Memory B cell (primary cell): ENCODE data around the gene DDX6.

ENCODE experiments used
- ATAC-seq: fragments of 150-1000 bp; cut with Tn5 transposase; 2 replicates; pipeline ENCODE4 v1.10.0; 2021; ENCODE audit warnings: low read depth, mild to moderate bottlenecking, moderate library complexity
- DNase-seq, 2 donors: peaks; one replicate each; pipeline ENCODE4 v3.0.0; 2022; ENCODE audit warnings: low spot score in 2 of 2
- H3K27ac Mint-ChIP-seq: one replicate; pipeline ENCODE4 v1.8.0; 2022; ENCODE audit warnings: mild to moderate bottlenecking, moderate library complexity, mixed read lengths
- H3K27me3 Mint-ChIP-seq: one replicate; pipeline ENCODE4 v1.8.0; 2022; ENCODE audit warnings: mixed read lengths
- H3K36me3 Mint-ChIP-seq: one replicate; pipeline ENCODE4 v1.8.0; 2022; ENCODE audit warnings: mild to moderate bottlenecking, mixed read lengths
- H3K4me1 Mint-ChIP-seq: one replicate; pipeline ENCODE4 v1.8.0; 2022; ENCODE audit warnings: mixed read lengths
- H3K4me3 Mint-ChIP-seq: one replicate; pipeline ENCODE4 v1.8.0; 2022; ENCODE audit warnings: mild to moderate bottlenecking, moderate library complexity, mixed read lengths
- H3K9me3 Mint-ChIP-seq: one replicate; pipeline ENCODE4 v1.8.0; 2022; ENCODE audit warnings: mixed read lengths

DDX6 gene

GRCh38 chr11:118807800-118808778, 17.1 kb upstream of the DDX6 start:
- ATAC-seq (peak; percentile 53), DNase-seq (no peak)
- H3K27me3 Mint-ChIP-seq, result no peaks in the 10 kb centered on the region
- no peaks in the 10 kb centered on the region for H3K36me3 Mint-ChIP-seq
- peak overlapping the region; percentile 58 for H3K27ac Mint-ChIP-seq
- peaks cover 34% of the 10 kb centered on the region for H3K4me1 Mint-ChIP-seq
- no peak overlapping the region for H3K4me3 Mint-ChIP-seq
- H3K9me3 Mint-ChIP-seq, result no peaks in the 10 kb centered on the region

- H3K9me3 Mint-ChIP-seq, result no peaks in the 10 kb centered on the region
- H3K27me3 Mint-ChIP-seq, result no peaks in the 10 kb centered on the region
- ATAC-seq (no peak), DNase-seq (no peak)
- no peak overlapping the region for H3K4me3 Mint-ChIP-seq
- H3K27ac Mint-ChIP-seq, result no peak overlapping the region
- H3K36me3 Mint-ChIP-seq, result no peaks in the 10 kb centered on the region
- peaks cover 27% of the 10 kb centered on the region for H3K4me1 Mint-ChIP-seq
These were observed 15.4 kb upstream of the DDX6 start for GRCh38 chr11:118806400-118806799.

GRCh38 chr11:118804094-118804493, 13.1 kb upstream of the DDX6 start:
- no peaks in the 10 kb centered on the region for H3K9me3 Mint-ChIP-seq
- H3K4me1 Mint-ChIP-seq, result peaks cover 30% of the 10 kb centered on the region
- H3K27me3 Mint-ChIP-seq, result no peaks in the 10 kb centered on the region
- ATAC-seq (no peak), DNase-seq (no peak)
- no peaks in the 10 kb centered on the region for H3K36me3 Mint-ChIP-seq
- no peak overlapping the region for H3K4me3 Mint-ChIP-seq
- H3K27ac Mint-ChIP-seq, result no peak overlapping the region

GRCh38 chr11:118799372-118799771, 8.4 kb upstream of the DDX6 start:
- Mint-ChIP-seq H3K36me3 (no peaks in the 10 kb centered on the region), H3K27me3 (no peaks in the 10 kb centered on the region), H3K4me3 (no peak overlapping the region), H3K27ac (no peak overlapping the region), H3K4me1 (peaks cover 19% of the 10 kb centered on the region), H3K9me3 (no peaks in the 10 kb centered on the region)
- ATAC-seq (no peak), DNase-seq (no peak)

GRCh38 chr11:118797510-118797909, 6.5 kb upstream of the DDX6 start:
- Mint-ChIP-seq H3K27ac (no peak overlapping the region), H3K4me1 (peaks cover 12% of the 10 kb centered on the region), H3K36me3 (no peaks in the 10 kb centered on the region), H3K27me3 (no peaks in the 10 kb centered on the region), H3K4me3 (no peak overlapping the region), H3K9me3 (no peaks in the 10 kb centered on the region)
- ATAC-seq (no peak), DNase-seq (no peak)

GRCh38 chr11:118792570-118793124, 1.7 kb upstream of the DDX6 start:
- Mint-ChIP-seq H3K4me1 (peaks cover 14% of the 10 kb centered on the region), H3K36me3 (no peaks in the 10 kb centered on the region), H3K4me3 (peak overlapping the region; percentile 100), H3K27me3 (no peaks in the 10 kb centered on the region), H3K9me3 (no peaks in the 10 kb centered on the region), H3K27ac (peak overlapping the region; percentile 99)
- peak; percentile 45 for ATAC-seq
- DNase-seq, result peak; percentile 45 to 55

GRCh38 chr11:118791961-118792569, 1.1 kb upstream of the DDX6 start:
- peak; percentile 14 for ATAC-seq
- peaks cover 14% of the 10 kb centered on the region for H3K4me1 Mint-ChIP-seq
- no peaks in the 10 kb centered on the region for H3K27me3 Mint-ChIP-seq
- peak overlapping the region; percentile 100 for H3K4me3 Mint-ChIP-seq
- no peaks in the 10 kb centered on the region for H3K9me3 Mint-ChIP-seq
- H3K36me3 Mint-ChIP-seq, result no peaks in the 10 kb centered on the region
- peak overlapping the region; percentile 99 for H3K27ac Mint-ChIP-seq
- DNase-seq, result no peak

GRCh38 chr11:118790357-118791110, 430 bp downstream of the DDX6 start:
- H3K36me3 Mint-ChIP-seq, result no peaks in the 10 kb centered on the region
- peak; percentile 34 for ATAC-seq
- H3K27ac Mint-ChIP-seq, result peak overlapping the region; percentile 99
- peak overlapping the region; percentile 100 for H3K4me3 Mint-ChIP-seq
- peak; percentile 61 to 78 for DNase-seq
- no peaks in the 10 kb centered on the region for H3K27me3 Mint-ChIP-seq
- H3K4me1 Mint-ChIP-seq, result peaks cover 17% of the 10 kb centered on the region
- no peaks in the 10 kb centered on the region for H3K9me3 Mint-ChIP-seq

GRCh38 chr11:118789501-118790356, 1.2 kb downstream of the DDX6 start:
- Mint-ChIP-seq H3K4me3 (peak overlapping the region; percentile 100), H3K36me3 (no peaks in the 10 kb centered on the region), H3K4me1 (peaks cover 17% of the 10 kb centered on the region), H3K9me3 (no peaks in the 10 kb centered on the region), H3K27ac (peak overlapping the region; percentile 99), H3K27me3 (no peaks in the 10 kb centered on the region)
- peak; percentile 0 for ATAC-seq
- DNase-seq, result peak in 1 of 2 donors; percentile 41

- ATAC-seq, result no peak
- Mint-ChIP-seq H3K27me3 (no peaks in the 10 kb centered on the region), H3K4me1 (peaks cover 18% of the 10 kb centered on the region), H3K4me3 (peak overlapping the region; percentile 67), H3K9me3 (no peaks in the 10 kb centered on the region), H3K27ac (peak overlapping the region; percentile 91), H3K36me3 (peaks cover 6% of the 10 kb centered on the region)
- no peak for DNase-seq
These were observed 4.3 kb downstream of the DDX6 start for GRCh38 chr11:118786657-118787056.

GRCh38 chr11:118785362-118785761, 5.6 kb downstream of the DDX6 start:
- Mint-ChIP-seq H3K4me1 (peaks cover 18% of the 10 kb centered on the region), H3K4me3 (no peak overlapping the region), H3K36me3 (peaks cover 8% of the 10 kb centered on the region), H3K27ac (no peak overlapping the region), H3K9me3 (no peaks in the 10 kb centered on the region), H3K27me3 (no peaks in the 10 kb centered on the region)
- ATAC-seq, result no peak
- DNase-seq, result no peak

GRCh38 chr11:118783724-118784495, 7.1 kb downstream of the DDX6 start:
- peaks cover 10% of the 10 kb centered on the region for H3K4me1 Mint-ChIP-seq
- H3K9me3 Mint-ChIP-seq, result no peaks in the 10 kb centered on the region
- H3K27me3 Mint-ChIP-seq, result no peaks in the 10 kb centered on the region
- H3K27ac Mint-ChIP-seq, result no peak overlapping the region
- peak overlapping the region; percentile 21 for H3K4me3 Mint-ChIP-seq
- ATAC-seq, result no peak
- H3K36me3 Mint-ChIP-seq, result peaks cover 12% of the 10 kb centered on the region
- DNase-seq, result no peak
